ENCODE data around the gene DYNLL1. TPM values are rescaled to one million over a fixed set of nuclear protein-coding genes. Genes with fewer than 3 reads are reported as not detected.

The DYNLL1 gene
- total RNA-seq, 1 donor from 2014 or later: 249 TPM

GRCh38 chr12:120542166-120542565 is 46.3 kb downstream of the DYNLL1 start:
- Mint-ChIP-seq H3K27ac (no peak overlapping the region), H3K36me3 (peaks cover 10% of the 10 kb centered on the region), H3K4me1 (peaks cover 32% of the 10 kb centered on the region), H3K9me3 (no peaks in the 10 kb centered on the region), H3K4me3 (no peak overlapping the region), H3K27me3 (ENCODE audit: low read depth) (no peaks in the 10 kb centered on the region)
- no peak for DNase-seq (ENCODE audit: low spot score in 2 of 2, unreplicated experiment in 2 of 2)
- TF ChIP-seq, protein P1, sequence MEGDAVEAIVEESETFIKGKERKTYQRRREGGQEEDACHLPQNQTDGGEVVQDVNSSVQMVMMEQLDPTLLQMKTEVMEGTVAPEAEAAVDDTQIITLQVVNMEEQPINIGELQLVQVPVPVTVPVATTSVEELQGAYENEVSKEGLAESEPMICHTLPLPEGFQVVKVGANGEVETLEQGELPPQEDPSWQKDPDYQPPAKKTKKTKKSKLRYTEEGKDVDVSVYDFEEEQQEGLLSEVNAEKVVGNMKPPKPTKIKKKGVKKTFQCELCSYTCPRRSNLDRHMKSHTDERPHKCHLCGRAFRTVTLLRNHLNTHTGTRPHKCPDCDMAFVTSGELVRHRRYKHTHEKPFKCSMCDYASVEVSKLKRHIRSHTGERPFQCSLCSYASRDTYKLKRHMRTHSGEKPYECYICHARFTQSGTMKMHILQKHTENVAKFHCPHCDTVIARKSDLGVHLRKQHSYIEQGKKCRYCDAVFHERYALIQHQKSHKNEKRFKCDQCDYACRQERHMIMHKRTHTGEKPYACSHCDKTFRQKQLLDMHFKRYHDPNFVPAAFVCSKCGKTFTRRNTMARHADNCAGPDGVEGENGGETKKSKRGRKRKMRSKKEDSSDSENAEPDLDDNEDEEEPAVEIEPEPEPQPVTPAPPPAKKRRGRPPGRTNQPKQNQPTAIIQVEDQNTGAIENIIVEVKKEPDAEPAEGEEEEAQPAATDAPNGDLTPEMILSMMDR (IDR thresholded peaks at IDR 0.05; ENCODE audit: unreplicated experiment): no peak

DNA sequence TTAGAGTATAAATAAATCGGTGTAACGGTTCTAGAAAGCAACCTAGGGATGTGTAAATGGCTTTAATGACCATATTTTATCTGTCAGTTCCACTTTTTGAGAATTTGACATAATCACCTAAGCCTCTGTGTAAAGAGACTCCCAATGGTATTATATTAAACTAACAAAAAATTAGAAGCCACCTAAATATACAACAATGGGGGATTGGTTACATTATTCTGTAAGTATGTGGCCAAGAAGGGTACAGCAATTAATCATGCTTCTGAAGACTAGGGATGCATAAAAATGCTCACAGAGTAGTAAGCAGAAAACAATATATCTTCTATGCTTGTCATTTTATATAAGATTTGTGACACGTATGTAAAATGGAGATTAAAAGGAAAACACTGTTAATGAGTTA is 48.8 kb downstream of the DYNLL1 start:
- no peak overlapping the region for H3K4me3 Mint-ChIP-seq
- peaks cover 8% of the 10 kb centered on the region for H3K4me1 Mint-ChIP-seq
- no peaks in the 10 kb centered on the region for H3K27me3 Mint-ChIP-seq (ENCODE audit: low read depth)
- TF ChIP-seq, protein P1 (IDR thresholded peaks at IDR 0.05; ENCODE audit: unreplicated experiment): no peak
- peaks cover 10% of the 10 kb centered on the region for H3K36me3 Mint-ChIP-seq
- no peaks in the 10 kb centered on the region for H3K9me3 Mint-ChIP-seq
- no peak for DNase-seq (ENCODE audit: low spot score in 2 of 2, unreplicated experiment in 2 of 2)
- no peak overlapping the region for H3K27ac Mint-ChIP-seq

GRCh38 chr12:120546050-120546386 is 50.1 kb downstream of the DYNLL1 start:
- peaks cover 9% of the 10 kb centered on the region for H3K36me3 Mint-ChIP-seq
- DNase-seq (ENCODE audit: low spot score in 2 of 2, unreplicated experiment in 2 of 2): no peak
- H3K27me3 Mint-ChIP-seq (ENCODE audit: low read depth): no peaks in the 10 kb centered on the region
- no peaks in the 10 kb centered on the region for H3K9me3 Mint-ChIP-seq
- peaks cover 3% of the 10 kb centered on the region for H3K4me1 Mint-ChIP-seq
- TF ChIP-seq, protein P1 (IDR thresholded peaks at IDR 0.05; ENCODE audit: unreplicated experiment): no peak
- H3K27ac Mint-ChIP-seq: no peak overlapping the region
- no peak overlapping the region for H3K4me3 Mint-ChIP-seq

Other genes with a start within 250 kb of the DYNLL1 start
- gene PXN, start 230.4 kb upstream of the DYNLL1 start, total RNA-seq: 113 to 123 TPM (median 117 TPM) in 3 replicates
- 9,118 to 10,048 TPM (median 9,930 TPM) in 3 replicates for gene RNU4-2, start 204.2 kb upstream of the DYNLL1 start, total RNA-seq
- 5,196 to 5,477 TPM (median 5,368 TPM) in 3 replicates for gene RNU4-1, start 202.9 kb upstream of the DYNLL1 start, total RNA-seq
- 3.9 to 4.6 TPM (median 4.3 TPM) in 3 replicates for gene SIRT4, start 193.8 kb upstream of the DYNLL1 start, total RNA-seq
- gene PLA2G1B, start 168.3 kb upstream of the DYNLL1 start, total RNA-seq: not detected in 3 replicates
- 27.7 to 32.7 TPM (median 28.4 TPM) in 3 replicates for gene MSI1, start 126.9 kb upstream of the DYNLL1 start, total RNA-seq
- gene COX6A1, start 58.0 kb upstream of the DYNLL1 start, total RNA-seq: 229 to 242 TPM (median 230 TPM) in 3 replicates
- 22.3 to 25.3 TPM (median 23.5 TPM) in 3 replicates for gene TRIAP1, start 49.7 kb upstream of the DYNLL1 start, total RNA-seq
- 27.5 to 30.8 TPM (median 29.7 TPM) in 3 replicates for gene GATC, start 49.7 kb upstream of the DYNLL1 start, total RNA-seq
- 197 to 203 TPM (median 199 TPM) in 3 replicates for gene SRSF9, start 26.4 kb upstream of the DYNLL1 start, total RNA-seq
- gene COQ5, start 33.0 kb downstream of the DYNLL1 start, total RNA-seq: 28.5 to 29.1 TPM (median 28.9 TPM) in 3 replicates
- gene RNF10, start 38.2 kb downstream of the DYNLL1 start, total RNA-seq: 150 to 160 TPM (median 151 TPM) in 3 replicates
- gene POP5, start 85.3 kb downstream of the DYNLL1 start, total RNA-seq: 32.6 to 38.6 TPM (median 33.7 TPM) in 3 replicates
- 0.43 to 1.1 TPM (median 0.55 TPM) in 3 replicates for gene CABP1, start 144.5 kb downstream of the DYNLL1 start, total RNA-seq
- 174 to 192 TPM (median 190 TPM) in 3 replicates for gene MLEC, start 191.0 kb downstream of the DYNLL1 start, total RNA-seq
- 35.0 to 36.0 TPM (median 35.1 TPM) in 3 replicates for gene UNC119B, start 214.3 kb downstream of the DYNLL1 start, total RNA-seq
- gene ACADS, start 229.7 kb downstream of the DYNLL1 start, total RNA-seq: 11.9 to 12.8 TPM (median 11.9 TPM) in 3 replicates